Tibial nerve (tissue), 4 donors: ENCODE results near the gene GAP43.

Experiments used
- CTCF ChIP-seq, 5 experiments: fragments of 200-600 bp in 3 of 5; fragments of 450-650 bp in 2 of 5; sonication (generic) in 3 of 5; IDR thresholded peaks; one replicate each; pipeline ENCODE4 v1.5.1; 2016 to 2019; ENCODE audit warnings: antibody characterized with exemption in 5 of 5, mild to moderate bottlenecking in 3 of 5, moderate library complexity in 2 of 5
- EP300 ChIP-seq, 2 donors: sonication (generic); formaldehyde crosslinking; IDR thresholded peaks; one replicate each; pipeline ENCODE4 v1.6.1; 2017; ENCODE audit warnings: antibody characterized with exemption in 2 of 2, mild to moderate bottlenecking in 1 of 2
- POLR2A ChIP-seq, 2 donors: fragments of 450-650 bp; IDR thresholded peaks; one replicate each; pipeline ENCODE4 v1.6.1; 2017; ENCODE audit warnings: antibody characterized with exemption in 2 of 2, mild to moderate bottlenecking in 2 of 2, moderate library complexity in 2 of 2

- TF ChIP-seq CTCF (IDR thresholded peaks at IDR 0.05) (no peak), EP300 (IDR thresholded peaks at IDR 0.05) (no peak), POLR2A (IDR thresholded peaks at IDR 0.05) (no peak)
Observed at GRCh38 chr3:115630850-115631249, 7.5 kb downstream of the GAP43 start.
